ENCODE data around the gene KIFAP3. TPM values are rescaled to one million over a fixed set of nuclear protein-coding genes. Genes with fewer than 3 reads are reported as not detected.
"Not testable (repeated sequence)": the region's sequence is repeated elsewhere in the genome, so short reads cannot be mapped to it uniquely, and the experiment has no call there.

The KIFAP3 gene
- total RNA-seq, 1 donor from 2014 or later = 7.7 TPM

GRCh38 chr1:170097449-170097948 lies 23.0 kb upstream of the KIFAP3 start:
- H3K27me3 ChIP-seq = peaks cover 42% of the 10 kb centered on the region
- no peak overlapping the region for H3K9ac ChIP-seq
- H4K20me1 ChIP-seq (ENCODE audit: low read depth) = no peaks in the 10 kb centered on the region
- H3K4me2 ChIP-seq = no peak overlapping the region
- Mint-ChIP-seq H3K9me3 (peaks cover 8% of the 10 kb centered on the region), H3K4me1 (peaks cover 28% of the 10 kb centered on the region), H3K36me3 (no peaks in the 10 kb centered on the region), H3K27me3 (ENCODE audit: insufficient read depth, low read depth) (no peaks in the 10 kb centered on the region), H3K4me3 (no peak overlapping the region), H3K27ac (peak overlapping the region; percentile 73)
- H2AFZ ChIP-seq (replicated peaks) = no peak overlapping the region
- DNase-seq (ENCODE audit: low spot score) = no peak
- H3F3A ChIP-seq (ENCODE audit: low read depth) = peaks cover 17% of the 10 kb centered on the region
- H3K27ac ChIP-seq = no peak overlapping the region
- no peaks in the 10 kb centered on the region for H3K36me3 ChIP-seq
- no peaks in the 10 kb centered on the region for H3K79me2 ChIP-seq (ENCODE audit: low read depth)
- H3K4me1 ChIP-seq = peaks cover 17% of the 10 kb centered on the region
- H3K9me3 ChIP-seq (ENCODE audit: low read depth) = no peaks in the 10 kb centered on the region
- no peak overlapping the region for H3K4me3 ChIP-seq
- TF ChIP-seq EZH2phosphoT487 (IDR thresholded peaks at IDR 0.05) (no peak), EZH2 (IDR thresholded peaks at IDR 0.05) (no peak), CTCF (IDR thresholded peaks at IDR 0.05) (no peak)

GRCh38 chr1:170096806-170097340 lies 22.4 kb upstream of the KIFAP3 start:
- H4K20me1 ChIP-seq (ENCODE audit: low read depth) = no peaks in the 10 kb centered on the region
- Mint-ChIP-seq H3K27ac (peak overlapping the region; percentile 96), H3K36me3 (no peaks in the 10 kb centered on the region), H3K27me3 (ENCODE audit: insufficient read depth, low read depth) (no peaks in the 10 kb centered on the region), H3K4me3 (peak overlapping the region; percentile 13), H3K9me3 (peaks cover 8% of the 10 kb centered on the region), H3K4me1 (peaks cover 28% of the 10 kb centered on the region)
- peak overlapping the region; percentile 53 for H3K4me2 ChIP-seq
- peaks cover 17% of the 10 kb centered on the region for H3K4me1 ChIP-seq
- H2AFZ ChIP-seq (replicated peaks) = no peak overlapping the region
- H3K9ac ChIP-seq = no peak overlapping the region
- peaks cover 42% of the 10 kb centered on the region for H3K27me3 ChIP-seq
- H3K79me2 ChIP-seq (ENCODE audit: low read depth) = no peaks in the 10 kb centered on the region
- peaks cover 17% of the 10 kb centered on the region for H3F3A ChIP-seq (ENCODE audit: low read depth)
- H3K9me3 ChIP-seq (ENCODE audit: low read depth) = no peaks in the 10 kb centered on the region
- H3K4me3 ChIP-seq = no peak overlapping the region
- H3K27ac ChIP-seq = no peak overlapping the region
- no peaks in the 10 kb centered on the region for H3K36me3 ChIP-seq
- TF ChIP-seq EZH2 (IDR thresholded peaks at IDR 0.05) = no peak
- no peak for TF ChIP-seq CTCF (IDR thresholded peaks at IDR 0.05)
- no peak for TF ChIP-seq EZH2phosphoT487 (IDR thresholded peaks at IDR 0.05)
- no peak for DNase-seq (ENCODE audit: low spot score)

- H3K4me3 ChIP-seq = peak overlapping the region; percentile 4
- peaks cover 10% of the 10 kb centered on the region for H3K9me3 Mint-ChIP-seq
- H3K79me2 ChIP-seq (ENCODE audit: low read depth) = no peaks in the 10 kb centered on the region
- peaks cover 39% of the 10 kb centered on the region for H3K27me3 ChIP-seq
- H2AFZ ChIP-seq (replicated peaks) = no peak overlapping the region
- no peaks in the 10 kb centered on the region for H3K27me3 Mint-ChIP-seq (ENCODE audit: insufficient read depth, low read depth)
- H3K27ac ChIP-seq = no peak overlapping the region
- H3K36me3 Mint-ChIP-seq = no peaks in the 10 kb centered on the region
- H4K20me1 ChIP-seq (ENCODE audit: low read depth) = no peaks in the 10 kb centered on the region
- H3F3A ChIP-seq (ENCODE audit: low read depth) = peaks cover 17% of the 10 kb centered on the region
- peak overlapping the region; percentile 96 for H3K27ac Mint-ChIP-seq
- DNase-seq (ENCODE audit: low spot score) = peak; percentile 50
- peaks cover 17% of the 10 kb centered on the region for H3K4me1 ChIP-seq
- H3K4me1 Mint-ChIP-seq = peaks cover 28% of the 10 kb centered on the region
- H3K36me3 ChIP-seq = no peaks in the 10 kb centered on the region
- no peak overlapping the region for H3K9ac ChIP-seq
- no peaks in the 10 kb centered on the region for H3K9me3 ChIP-seq (ENCODE audit: low read depth)
- TF ChIP-seq EZH2 (IDR thresholded peaks at IDR 0.05) = no peak
- TF ChIP-seq CTCF (IDR thresholded peaks at IDR 0.05) = no peak
- TF ChIP-seq EZH2phosphoT487 (IDR thresholded peaks at IDR 0.05) = peak; percentile 90
- peak overlapping the region; percentile 36 for H3K4me3 Mint-ChIP-seq
- H3K4me2 ChIP-seq = peak overlapping the region; percentile 53
Measured at GRCh38 chr1:170095976-170096748, 21.7 kb upstream of the KIFAP3 start.

GRCh38 chr1:170094697-170095616 lies 20.5 kb upstream of the KIFAP3 start:
- not testable (repeated sequence) for H3K9ac ChIP-seq; H3K27ac ChIP-seq; H4K20me1 ChIP-seq (ENCODE audit: low read depth); H3K27me3 Mint-ChIP-seq (ENCODE audit: insufficient read depth, low read depth); H3K36me3 ChIP-seq; H3K4me3 Mint-ChIP-seq; H3K27ac Mint-ChIP-seq; H3K79me2 ChIP-seq (ENCODE audit: low read depth); DNase-seq (ENCODE audit: low spot score); H3K9me3 ChIP-seq (ENCODE audit: low read depth); H3K36me3 Mint-ChIP-seq
- Histone ChIP-seq H3F3A (ENCODE audit: low read depth) (peaks cover 17% of the 10 kb centered on the region), H3K4me2 (peak overlapping the region; percentile 53), H3K4me1 (peaks cover 17% of the 10 kb centered on the region), H2AFZ (replicated peaks) (peak overlapping the region; percentile 42), H3K4me3 (peak overlapping the region; percentile 4), H3K27me3 (peaks cover 36% of the 10 kb centered on the region)
- Mint-ChIP-seq H3K4me1 (peaks cover 28% of the 10 kb centered on the region), H3K9me3 (peaks cover 10% of the 10 kb centered on the region)

All from neural progenitor cell (in vitro differentiated cells).